Esophagus muscularis mucosa (tissue), 4 donors: Measurements from ENCODE around the gene TCF3. TPM values are rescaled to one million over a fixed set of nuclear protein-coding genes. Genes with fewer than 3 reads are reported as not detected.

Experiments used
- DNase-seq: peaks from one replicate; pipeline ENCODE4 v3.0.0-alpha.2; 2017; ENCODE audit errors: extremely low spot score
- H3K27ac ChIP-seq, 4 donors: fragments of 200-600 bp; sonication (generic); replicated peaks in 1 of 4; 1 replicate in 3 of 4; 2 replicates in 1 of 4; pipeline ENCODE4 v1.5.1; 2016 to 2019; ENCODE audit warnings: mild to moderate bottlenecking in 1 of 4
- H3K27me3 ChIP-seq, 4 donors: fragments of 200-600 bp; sonication (generic); one replicate each; pipeline versions ENCODE4 v1.5.1 to v1.6.0; 2016 to 2019
- H3K36me3 ChIP-seq, 4 donors: fragments of 200-600 bp; sonication (generic); one replicate each; pipeline ENCODE4 v1.5.1; 2016 to 2019
- H3K4me1 ChIP-seq, 4 donors: fragments of 200-600 bp; sonication (generic); one replicate each; pipeline ENCODE4 v1.5.1; 2016 to 2019
- H3K4me3 ChIP-seq, 4 donors: fragments of 200-600 bp; sonication (generic); 1 replicate in 2 of 4; 2 replicates in 2 of 4; pipeline ENCODE4 v1.5.1; 2016 to 2019; ENCODE audit warnings: mild to moderate bottlenecking in 4 of 4, moderate library complexity in 1 of 4
- H3K9me3 ChIP-seq, 4 donors: fragments of 200-600 bp; sonication (generic); 1 replicate in 3 of 4; 2 replicates in 1 of 4; pipeline ENCODE4 v1.5.1; 2016 to 2019
- CTCF ChIP-seq, 3 experiments: fragments of 200-600 bp in 2 of 3; fragments of 450-650 bp in 1 of 3; sonication (generic) in 2 of 3; IDR thresholded peaks; one replicate each; pipeline ENCODE4 v1.5.1; 2017 to 2019; ENCODE audit warnings: antibody characterized with exemption in 3 of 3, mild to moderate bottlenecking in 2 of 3, moderate library complexity in 1 of 3
- EP300 ChIP-seq: sonication (generic); formaldehyde crosslinking; IDR thresholded peaks from one replicate; pipeline ENCODE4 v1.6.1; 2017; ENCODE audit warnings: antibody characterized with exemption
- POLR2A ChIP-seq: fragments of 450-650 bp; IDR thresholded peaks from one replicate; pipeline ENCODE4 v1.6.1; 2017; ENCODE audit warnings: antibody characterized with exemption, moderate library complexity, mild to moderate bottlenecking, low read depth
- POLR2AphosphoS5 ChIP-seq, 2 donors: sonication (generic); formaldehyde crosslinking; IDR thresholded peaks; one replicate each; pipeline ENCODE4 v1.6.1; 2017; ENCODE audit warnings: antibody characterized with exemption in 2 of 2
- WGBS: methylation state at CpG from one replicate; pipeline ENCODE4 v1.1.5; 2018; 5-methylcytosine and 5-hydroxymethylcytosine counted together
- intact Hi-C: fragments of 100-400 bp; cut with DNase I; formaldehyde crosslinking; loops from one replicate; pipeline ENCODE4 v1.15.1; 2023
- total RNA-seq, 4 donors: library from RNA; depleted of rRNA; stranded (reverse); fragments of >200 nt; gene quantifications; one replicate each; pipeline versions ENCODE4 v1.1.0 to v1.2.1, GENCODE V29; 2016

TCF3 gene
- total RNA-seq, 4 donors from 2014 or later = 32.0 to 53.6 (median 46.5) TPM

DNA sequence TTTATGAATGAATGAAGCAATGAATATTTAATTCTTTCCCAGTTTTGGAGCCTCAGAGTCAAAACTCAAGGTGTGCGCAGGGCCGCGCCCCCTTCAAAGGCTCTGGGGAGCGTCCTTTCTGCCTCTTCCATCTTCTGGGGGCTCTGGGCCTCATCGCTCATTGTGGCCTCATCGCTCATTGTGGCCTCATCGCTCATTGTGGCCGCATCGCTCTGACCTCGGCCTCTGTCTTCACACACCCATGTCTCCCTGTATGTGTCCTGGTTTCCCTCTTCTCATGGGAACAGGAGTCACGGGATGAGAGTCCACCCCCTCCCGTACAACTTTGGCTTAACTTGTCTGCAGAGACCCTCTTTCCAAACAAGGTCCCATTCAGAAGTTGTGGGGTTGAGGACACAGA, 81.1 kb downstream of the TCF3 start:
- no peaks in the 10 kb centered on the region for H3K27me3 ChIP-seq
- WGBS = 92% methylated on average over 12 of the region's 12 CpGs
- H3K36me3 ChIP-seq = peaks cover 0 to 4% (median 3%) of the 10 kb centered on the region in 4 donors
- no peak for TF ChIP-seq EP300
- no peak for TF ChIP-seq POLR2A
- TF ChIP-seq POLR2AphosphoS5 (IDR thresholded peaks at IDR 0.05) = no peak
- no peak for TF ChIP-seq CTCF (IDR thresholded peaks at IDR 0.05)
- H3K9me3 ChIP-seq = no peaks in the 10 kb centered on the region
- no peak overlapping the region for H3K27ac ChIP-seq
- intact Hi-C loops = no loop called here
- DNase-seq = no peak
- peaks cover 8 to 22% (median 17%) of the 10 kb centered on the region in 4 donors for H3K4me1 ChIP-seq
- no peak overlapping the region for H3K4me3 ChIP-seq

DNA sequence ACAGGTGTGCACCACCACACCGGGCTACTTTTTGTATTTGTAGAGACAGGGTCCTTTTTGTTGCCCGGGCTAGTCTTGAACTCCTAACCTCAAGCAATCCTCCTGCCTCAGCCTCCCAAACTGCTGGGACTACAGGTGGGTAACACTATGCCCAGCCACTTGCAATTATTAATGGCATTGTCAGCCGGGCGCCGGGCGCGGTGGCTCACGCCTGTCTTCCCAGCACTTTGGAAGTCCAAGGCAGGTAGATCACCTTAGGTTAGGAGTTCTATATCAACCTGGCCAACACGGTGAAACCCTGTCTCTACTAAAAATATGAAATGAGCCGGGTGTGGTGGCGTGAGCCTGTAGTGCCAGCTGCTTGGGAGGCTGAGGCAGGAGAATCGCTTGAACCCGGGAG, 81.6 kb downstream of the TCF3 start:
- no peak for DNase-seq
- TF ChIP-seq POLR2A (no peak), CTCF (IDR thresholded peaks at IDR 0.05) (no peak), EP300 (no peak), POLR2AphosphoS5 (IDR thresholded peaks at IDR 0.05) (no peak)
- Histone ChIP-seq H3K4me3 (no peak overlapping the region), H3K9me3 (no peaks in the 10 kb centered on the region), H3K27ac (no peak overlapping the region), H3K36me3 (no peaks in the 10 kb centered on the region), H3K27me3 (no peaks in the 10 kb centered on the region), H3K4me1 (peaks cover 12 to 27% (median 22%) of the 10 kb centered on the region in 4 donors)
- WGBS = 96% methylated on average over 11 of the region's 13 CpGs
- intact Hi-C loops = no loop called here

GRCh38 chr19:1569997-1570396, 82.4 kb downstream of the TCF3 start:
- Histone ChIP-seq H3K27ac (no peak overlapping the region), H3K4me3 (no peak overlapping the region), H3K9me3 (no peaks in the 10 kb centered on the region), H3K4me1 (peaks cover 12 to 35% (median 27%) of the 10 kb centered on the region in 4 donors), H3K27me3 (no peaks in the 10 kb centered on the region), H3K36me3 (no peaks in the 10 kb centered on the region)
- WGBS = 76% methylated on average over 4 of the region's 4 CpGs
- DNase-seq = no peak
- no peak for TF ChIP-seq CTCF (IDR thresholded peaks at IDR 0.05)
- TF ChIP-seq POLR2AphosphoS5 (IDR thresholded peaks at IDR 0.05) = no peak
- TF ChIP-seq EP300 = no peak
- TF ChIP-seq POLR2A = no peak
- intact Hi-C loops = loop anchor here (5.0 kb wide), 1 partner anchor 32 kb away; no protein-coding TSS in a partner anchor

DNA sequence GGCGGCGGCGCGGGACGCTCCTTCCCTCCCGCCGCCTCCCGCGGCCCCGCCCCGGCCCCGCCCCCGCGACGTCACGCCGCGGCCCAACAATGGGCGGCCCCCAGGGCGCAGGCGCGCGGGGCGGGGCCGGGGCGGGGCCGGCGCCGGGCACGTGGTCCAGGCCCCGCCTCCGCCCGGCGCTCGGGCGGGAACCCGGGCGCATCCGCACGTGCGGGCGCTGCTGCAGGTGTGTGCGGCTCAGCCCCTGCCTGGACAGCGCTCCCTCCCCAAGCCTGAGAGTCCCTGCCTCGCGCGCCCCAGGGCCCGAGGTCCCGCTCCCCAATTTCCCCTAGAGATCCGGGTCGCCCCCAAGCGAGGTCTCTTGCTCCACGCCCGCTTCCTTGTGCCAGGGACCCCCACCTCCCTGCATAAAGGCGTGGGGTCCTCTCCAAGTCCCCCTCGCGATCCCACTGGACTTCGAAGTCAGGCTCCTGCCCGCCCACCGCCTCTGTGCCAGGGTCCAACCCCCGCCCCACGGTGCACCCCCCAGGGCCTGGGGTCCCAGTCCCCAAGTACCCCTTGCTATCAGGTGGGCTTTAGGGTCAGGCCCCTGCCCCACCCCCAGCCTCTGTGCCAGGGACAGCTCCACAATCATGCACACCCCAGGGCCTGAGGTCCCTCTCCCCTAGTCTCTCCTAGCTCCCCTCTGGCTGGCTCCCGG, 83.9 kb downstream of the TCF3 start, which contains the start of gene MEX3D:
Gene MEX3D, minus strand, starts transcription at position 6 of the 700 bp plus-strand sequence. CDS start 267 bp downstream, outside the sequence.
- intact Hi-C loops = loop anchor here (5.0 kb wide), 1 partner anchor 34 kb away; no protein-coding TSS in a partner anchor
- 12% methylated on average over 17 of the region's 63 CpGs for WGBS
- no peak for TF ChIP-seq POLR2AphosphoS5 (IDR thresholded peaks at IDR 0.05)
- no peak for TF ChIP-seq POLR2A
- TF ChIP-seq EP300 = no peak
- no peak for TF ChIP-seq CTCF (IDR thresholded peaks at IDR 0.05)
- H3K9me3 ChIP-seq = no peaks in the 10 kb centered on the region
- no peak for DNase-seq
- H3K4me1 ChIP-seq = peaks cover 12 to 38% (median 27%) of the 10 kb centered on the region in 4 donors
- no peaks in the 10 kb centered on the region for H3K27me3 ChIP-seq
- peaks cover 0 to 3% (median 0%) of the 10 kb centered on the region in 4 donors for H3K36me3 ChIP-seq
- peak within 1 kb of the TSS; percentile 76 to 86 (median 78) for H3K4me3 ChIP-seq
- peak within 1 kb of the TSS; percentile 87 to 91 (median 90) for H3K27ac ChIP-seq
